HepG2 (cell line): Measurements from ENCODE around the gene AUTS2. TPM values are rescaled to one million over a fixed set of nuclear protein-coding genes. Genes with fewer than 3 reads are reported as not detected.

Source experiments
- ATAC-seq: fragments of 200-7000 bp; cut with Tn5 transposase; 3 replicates; pipeline ENCODE4 v1.9.1; 2020; ENCODE audit warnings: mild to moderate bottlenecking, moderate library complexity
- BruUV-seq: library from RNA; stranded (reverse); fragments of 400-500 nt; replicated peaks from 2 replicates; lab custom pipeline; 2021; lab: Mats Ljungman, UMichigan
- CTCF ChIA-PET: fragments of 300-600 bp; formaldehyde crosslinking; extraction: SDS; loops from one replicate; lab custom pipeline; 2021; ENCODE audit warnings: low total read pairs, inconsistent platforms, low intra/inter-chr PET ratio; lab: Yijun Ruan, JAX
- POLR2A ChIA-PET: fragments of 350-600 bp; sonication (Branson Sonifier 250); formaldehyde crosslinking; loops from one replicate; lab custom pipeline; 2020; ENCODE audit warnings: antibody characterized with exemption, inconsistent platforms; lab: Yijun Ruan, JAX
- DNase-seq: peaks from one replicate; pipeline ENCODE4 v3.0.0-alpha.2; 2015; ENCODE audit warnings: low spot score
- FAIRE-seq: peaks from 3 replicates; lab custom pipeline; 2011; peaks lifted over from hg19 to GRCh38; lab: Jason Lieb, UNC
- H2AFZ ChIP-seq: one replicate; pipeline ENCODE4 v1.6.1; 2011; ENCODE audit warnings: low read length, inconsistent platforms
- H3K27ac ChIP-seq: fragments of 300-600 bp; 3 replicates; pipeline ENCODE4 v1.8.0; 2011; ENCODE audit warnings: mixed run types, mild to moderate bottlenecking, mixed read lengths, low read length, inconsistent platforms; ENCODE audit not compliant: insufficient read depth; ENCODE audit errors: extremely low read length
- H3K27me3 ChIP-seq, 2 experiments: fragments of 200-600 bp in 1 of 2; 2 replicates in 1 of 2; 3 replicates in 1 of 2; pipeline versions ENCODE4 v1.6.0 to v1.8.0; 2011; ENCODE audit warnings: low read length in 2 of 2, mild to moderate bottlenecking in 2 of 2, moderate library complexity in 2 of 2, inconsistent platforms in 1 of 2; ENCODE audit not compliant: insufficient read depth in 2 of 2, control insufficient read depth in 1 of 2
- H3K36me3 ChIP-seq, 2 experiments: fragments of 200-600 bp in 1 of 2; replicated peaks in 1 of 2; 2 replicates in 1 of 2; 3 replicates in 1 of 2; pipeline versions ENCODE4 v1.5.1 to v1.8.0; 2011; ENCODE audit warnings: low read length in 2 of 2, inconsistent platforms in 1 of 2; ENCODE audit not compliant: insufficient read depth in 2 of 2, control insufficient read depth in 1 of 2
- H3K4me1 ChIP-seq: 2 replicates; pipeline ENCODE4 v1.5.1; 2012; ENCODE audit warnings: low read length, inconsistent platforms; ENCODE audit not compliant: insufficient read depth
- H3K4me2 ChIP-seq: 2 replicates; pipeline ENCODE4 v1.6.0; 2011; ENCODE audit warnings: low read depth, low read length, inconsistent platforms
- H3K4me3 ChIP-seq, 3 experiments: fragments of 200-600 bp in 1 of 3; sonication (generic), shearing (Covaris generic) in 1 of 3; replicated peaks in 1 of 3; 2 replicates each; pipeline ENCODE4 v1.5.1; 2011 to 2016; ENCODE audit warnings: low read length in 3 of 3, inconsistent platforms in 2 of 3, low read depth in 2 of 3, mild to moderate bottlenecking in 2 of 3, control low read depth in 1 of 3, mixed read lengths in 1 of 3; ENCODE audit not compliant: insufficient read depth in 1 of 3
- H3K79me2 ChIP-seq: one replicate; pipeline ENCODE4 v1.6.1; 2011; ENCODE audit warnings: low read length, inconsistent platforms; ENCODE audit not compliant: insufficient read depth
- H3K9ac ChIP-seq: 2 replicates; pipeline ENCODE4 v1.6.0; 2011; ENCODE audit warnings: mild to moderate bottlenecking, low read depth, low read length, inconsistent platforms; ENCODE audit not compliant: insufficient read depth
- H3K9me3 ChIP-seq: 2 replicates; pipeline ENCODE4 v1.5.1; 2012; ENCODE audit warnings: mild to moderate bottlenecking, low read length
- H4K20me1 ChIP-seq: 2 replicates; pipeline ENCODE4 v1.6.0; 2011; ENCODE audit warnings: inconsistent platforms, mild to moderate bottlenecking, low read length, moderate library complexity; ENCODE audit not compliant: insufficient read depth
- CAMTA2 ChIP-seq: sonication (generic); formaldehyde crosslinking; IDR thresholded peaks from 2 replicates; pipeline ENCODE4 v1.4.0; 2020; ENCODE audit warnings: mild to moderate bottlenecking, missing genetic modification reagents, borderline replicate concordance
- CEBPG ChIP-seq: IDR thresholded peaks from 2 replicates; pipeline ENCODE4 v1.6.1; 2016
- EED ChIP-seq: sonication (generic); formaldehyde crosslinking; IDR thresholded peaks from 2 replicates; pipeline ENCODE4 v1.5.0; 2020; ENCODE audit warnings: mild to moderate bottlenecking, missing genetic modification reagents
- EHMT2 ChIP-seq: fragments of 200-600 bp; sonication (generic); IDR thresholded peaks from 2 replicates; pipeline ENCODE4 v1.7.0; 2017; ENCODE audit warnings: antibody characterized with exemption, low read depth, low read length, borderline replicate concordance
- GTF2F1 ChIP-seq: fragments of 150-350 bp; IDR thresholded peaks from 2 replicates; pipeline ENCODE4 v1.6.1; 2014; ENCODE audit warnings: low read length
- JUN ChIP-seq: sonication (generic); formaldehyde crosslinking; IDR thresholded peaks from 2 replicates; pipeline ENCODE4 v1.4.0; 2020; ENCODE audit warnings: mild to moderate bottlenecking, missing genetic modification reagents
- NFE2L1 ChIP-seq: sonication (generic); formaldehyde crosslinking; IDR thresholded peaks from 2 replicates; pipeline ENCODE4 v1.4.0; 2020; ENCODE audit warnings: missing genetic modification reagents, mild to moderate bottlenecking, borderline replicate concordance
- NFKB2 ChIP-seq: sonication (generic); formaldehyde crosslinking; IDR thresholded peaks from 2 replicates; pipeline ENCODE4 v1.4.0; 2020; ENCODE audit warnings: missing genetic modification reagents, borderline replicate concordance
- PPARG ChIP-seq: conservative IDR thresholded peaks from 2 replicates; pipeline ENCODE4 v1.6.1; 2016; ENCODE audit warnings: missing biosample characterization, missing genetic modification reagents
- ZNF251 ChIP-seq: sonication (generic); formaldehyde crosslinking; IDR thresholded peaks from 2 replicates; pipeline ENCODE4 v1.9.0; 2021; ENCODE audit warnings: mild to moderate bottlenecking, missing genetic modification reagents
- ZNF432 ChIP-seq: sonication (generic); formaldehyde crosslinking; IDR thresholded peaks from 2 replicates; pipeline ENCODE4 v1.5.0; 2020; ENCODE audit warnings: missing genetic modification reagents, mild to moderate bottlenecking, borderline replicate concordance
- ZNF577 ChIP-seq: sonication (generic); formaldehyde crosslinking; IDR thresholded peaks from 2 replicates; pipeline ENCODE4 v1.4.0; 2020; ENCODE audit warnings: mild to moderate bottlenecking, low read depth, missing genetic modification reagents, borderline replicate concordance
- WGBS: methylation state at CpG from one replicate; pipeline ENCODE4 v1.1.6; 2017; ENCODE audit warnings: low lambda C conversion rate; 5-methylcytosine and 5-hydroxymethylcytosine counted together
- in situ Hi-C: cut with HindIII; loops from 2 replicates; pipeline ENCODE4 v1.10.0; 2017; ENCODE audit warnings: low pct_unique_long_range_greater_than_20kb; ENCODE audit not compliant: extremely low pct_ligation_motif_present
- intact Hi-C: fragments of 100-400 bp; cut with micrococcal nuclease; formaldehyde crosslinking; loops from one replicate; pipeline ENCODE4 v1.10.0; 2022; ENCODE audit not compliant: unreplicated experiment
- polyA plus RNA-seq, 8 experiments: library from polyadenylated mRNA; depleted of rRNA in 3 of 8; stranded (reverse) in 7 of 8; unstranded in 1 of 8; fragments of >200 nt; fragmentation: Illumina TruSeq in 4 of 8; extraction: Trizol in 4 of 8; gene quantifications; 2 replicates each; pipeline versions ENCODE4 v1.2.1 to v1.2.3, GENCODE V29; 2011 to 2016; ENCODE audit warnings: low read depth in 4 of 8, missing spikeins in 1 of 8, mixed read lengths in 1 of 8; ENCODE audit not compliant: insufficient read depth in 1 of 8
- total RNA-seq, 5 experiments: library from RNA; depleted of rRNA; stranded (reverse); fragments of >200 nt; fragmentation: Illumina TruSeq; extraction: Trizol; gene quantifications; 2 replicates each; pipeline ENCODE4 v1.2.3, GENCODE V29; 2016; ENCODE audit warnings: low read depth in 1 of 5
- TF ChIP-seq, protein P1 (sequence below): sonication (generic); formaldehyde crosslinking; IDR thresholded peaks from 2 replicates; pipeline ENCODE4 v1.8.1; 2023; ENCODE audit warnings: mild to moderate bottlenecking, missing genetic modification reagents
- TF ChIP-seq, protein P2 (sequence below): sonication (generic); formaldehyde crosslinking; IDR thresholded peaks from 2 replicates; pipeline ENCODE4 v1.4.0; 2020; ENCODE audit warnings: missing genetic modification reagents
- TF ChIP-seq, protein P3 (sequence below): sonication (generic); formaldehyde crosslinking; IDR thresholded peaks from 2 replicates; pipeline ENCODE4 v1.4.0; 2020; ENCODE audit warnings: missing genetic modification reagents

The AUTS2 gene
- total and polyA plus RNA-seq, 2 of the 13 experiments (the other 11 are each of a cell fraction or from before 2014, with no cell fraction given), result 0.38 TPM; not detected in 1

DNA sequence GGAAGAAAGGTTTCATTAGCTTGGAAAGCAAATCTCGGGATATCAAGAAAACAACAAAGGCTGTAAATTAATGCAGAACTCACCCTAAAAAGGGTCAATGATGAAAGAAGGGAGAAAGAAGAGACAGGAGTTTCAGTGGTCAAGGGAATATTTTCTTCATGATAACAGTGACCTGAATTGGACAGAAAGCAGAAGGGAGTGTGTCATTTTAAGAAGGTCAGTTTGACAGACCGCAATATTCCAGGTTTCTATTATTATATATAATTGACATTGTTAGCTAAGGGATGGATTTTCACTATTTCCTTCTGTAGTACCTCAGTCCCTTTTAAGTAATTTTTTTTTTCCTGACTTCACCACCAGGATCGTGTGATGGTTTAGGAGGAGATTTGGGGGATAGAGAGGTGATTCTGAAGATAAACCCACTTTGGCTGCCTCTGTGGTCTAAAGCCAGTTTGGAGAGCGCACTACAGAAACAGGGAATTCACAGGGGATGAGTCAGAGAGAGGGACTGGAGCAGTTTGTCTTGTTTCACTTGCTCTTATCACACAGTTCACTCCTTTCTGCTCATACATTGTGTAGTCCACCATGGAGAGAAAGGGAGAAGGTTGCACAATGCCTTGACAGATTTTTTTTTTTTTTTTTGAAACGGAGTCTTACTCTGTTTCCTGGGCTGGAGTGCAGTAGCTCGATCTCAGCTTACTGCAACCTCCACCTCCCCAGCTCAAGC lies 417.9 kb downstream of the AUTS2 start:
- H3K4me1 ChIP-seq, result no peaks in the 10 kb centered on the region
- WGBS, result 39% methylated on average over 4 of the region's 6 CpGs
- in situ Hi-C loops (no loop called here), intact Hi-C loops (no loop called here)
- H3K79me2 ChIP-seq, result no peaks in the 10 kb centered on the region
- TF ChIP-seq, protein P1, sequence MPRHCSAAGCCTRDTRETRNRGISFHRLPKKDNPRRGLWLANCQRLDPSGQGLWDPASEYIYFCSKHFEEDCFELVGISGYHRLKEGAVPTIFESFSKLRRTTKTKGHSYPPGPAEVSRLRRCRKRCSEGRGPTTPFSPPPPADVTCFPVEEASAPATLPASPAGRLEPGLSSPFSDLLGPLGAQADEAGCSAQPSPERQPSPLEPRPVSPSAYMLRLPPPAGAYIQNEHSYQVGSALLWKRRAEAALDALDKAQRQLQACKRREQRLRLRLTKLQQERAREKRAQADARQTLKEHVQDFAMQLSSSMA (CRISPR knock-in tag), result no peak
- TF ChIP-seq CAMTA2 (CRISPR knock-in tag), result no peak
- no peak for TF ChIP-seq EED (CRISPR knock-in tag)
- no peak for TF ChIP-seq JUN
- TF ChIP-seq GTF2F1, result no peak
- TF ChIP-seq, protein P2, sequence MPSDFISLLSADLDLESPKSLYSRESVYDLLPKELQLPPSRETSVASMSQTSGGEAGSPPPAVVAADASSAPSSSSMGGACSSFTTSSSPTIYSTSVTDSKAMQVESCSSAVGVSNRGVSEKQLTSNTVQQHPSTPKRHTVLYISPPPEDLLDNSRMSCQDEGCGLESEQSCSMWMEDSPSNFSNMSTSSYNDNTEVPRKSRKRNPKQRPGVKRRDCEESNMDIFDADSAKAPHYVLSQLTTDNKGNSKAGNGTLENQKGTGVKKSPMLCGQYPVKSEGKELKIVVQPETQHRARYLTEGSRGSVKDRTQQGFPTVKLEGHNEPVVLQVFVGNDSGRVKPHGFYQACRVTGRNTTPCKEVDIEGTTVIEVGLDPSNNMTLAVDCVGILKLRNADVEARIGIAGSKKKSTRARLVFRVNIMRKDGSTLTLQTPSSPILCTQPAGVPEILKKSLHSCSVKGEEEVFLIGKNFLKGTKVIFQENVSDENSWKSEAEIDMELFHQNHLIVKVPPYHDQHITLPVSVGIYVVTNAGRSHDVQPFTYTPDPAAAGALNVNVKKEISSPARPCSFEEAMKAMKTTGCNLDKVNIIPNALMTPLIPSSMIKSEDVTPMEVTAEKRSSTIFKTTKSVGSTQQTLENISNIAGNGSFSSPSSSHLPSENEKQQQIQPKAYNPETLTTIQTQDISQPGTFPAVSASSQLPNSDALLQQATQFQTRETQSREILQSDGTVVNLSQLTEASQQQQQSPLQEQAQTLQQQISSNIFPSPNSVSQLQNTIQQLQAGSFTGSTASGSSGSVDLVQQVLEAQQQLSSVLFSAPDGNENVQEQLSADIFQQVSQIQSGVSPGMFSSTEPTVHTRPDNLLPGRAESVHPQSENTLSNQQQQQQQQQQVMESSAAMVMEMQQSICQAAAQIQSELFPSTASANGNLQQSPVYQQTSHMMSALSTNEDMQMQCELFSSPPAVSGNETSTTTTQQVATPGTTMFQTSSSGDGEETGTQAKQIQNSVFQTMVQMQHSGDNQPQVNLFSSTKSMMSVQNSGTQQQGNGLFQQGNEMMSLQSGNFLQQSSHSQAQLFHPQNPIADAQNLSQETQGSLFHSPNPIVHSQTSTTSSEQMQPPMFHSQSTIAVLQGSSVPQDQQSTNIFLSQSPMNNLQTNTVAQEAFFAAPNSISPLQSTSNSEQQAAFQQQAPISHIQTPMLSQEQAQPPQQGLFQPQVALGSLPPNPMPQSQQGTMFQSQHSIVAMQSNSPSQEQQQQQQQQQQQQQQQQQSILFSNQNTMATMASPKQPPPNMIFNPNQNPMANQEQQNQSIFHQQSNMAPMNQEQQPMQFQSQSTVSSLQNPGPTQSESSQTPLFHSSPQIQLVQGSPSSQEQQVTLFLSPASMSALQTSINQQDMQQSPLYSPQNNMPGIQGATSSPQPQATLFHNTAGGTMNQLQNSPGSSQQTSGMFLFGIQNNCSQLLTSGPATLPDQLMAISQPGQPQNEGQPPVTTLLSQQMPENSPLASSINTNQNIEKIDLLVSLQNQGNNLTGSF, result no peak
- TF ChIP-seq NFKB2 (CRISPR knock-in tag), result no peak
- no peak for TF ChIP-seq NFE2L1 (CRISPR knock-in tag)
- TF ChIP-seq ZNF432 (CRISPR knock-in tag), result no peak
- no peak for TF ChIP-seq EHMT2
- no peak for TF ChIP-seq PPARG (CRISPR knock-in tag)
- no peak for TF ChIP-seq CEBPG (CRISPR knock-in tag)
- TF ChIP-seq, protein P3, sequence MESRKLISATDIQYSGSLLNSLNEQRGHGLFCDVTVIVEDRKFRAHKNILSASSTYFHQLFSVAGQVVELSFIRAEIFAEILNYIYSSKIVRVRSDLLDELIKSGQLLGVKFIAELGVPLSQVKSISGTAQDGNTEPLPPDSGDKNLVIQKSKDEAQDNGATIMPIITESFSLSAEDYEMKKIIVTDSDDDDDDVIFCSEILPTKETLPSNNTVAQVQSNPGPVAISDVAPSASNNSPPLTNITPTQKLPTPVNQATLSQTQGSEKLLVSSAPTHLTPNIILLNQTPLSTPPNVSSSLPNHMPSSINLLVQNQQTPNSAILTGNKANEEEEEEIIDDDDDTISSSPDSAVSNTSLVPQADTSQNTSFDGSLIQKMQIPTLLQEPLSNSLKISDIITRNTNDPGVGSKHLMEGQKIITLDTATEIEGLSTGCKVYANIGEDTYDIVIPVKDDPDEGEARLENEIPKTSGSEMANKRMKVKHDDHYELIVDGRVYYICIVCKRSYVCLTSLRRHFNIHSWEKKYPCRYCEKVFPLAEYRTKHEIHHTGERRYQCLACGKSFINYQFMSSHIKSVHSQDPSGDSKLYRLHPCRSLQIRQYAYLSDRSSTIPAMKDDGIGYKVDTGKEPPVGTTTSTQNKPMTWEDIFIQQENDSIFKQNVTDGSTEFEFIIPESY (CRISPR knock-in tag), result no peak
- no peak for TF ChIP-seq ZNF251 (CRISPR knock-in tag)
- TF ChIP-seq ZNF577, result no peak
- H3K4me2 ChIP-seq, result no peak overlapping the region
- CTCF ChIA-PET, result no interaction called here
- no peak overlapping the region for H2AFZ ChIP-seq
- H3K27me3 ChIP-seq, result no peaks in the 10 kb centered on the region
- H3K36me3 ChIP-seq, result no peaks in the 10 kb centered on the region
- no peak for ATAC-seq
- H3K4me3 ChIP-seq, result no peak overlapping the region
- POLR2A ChIA-PET, result no interaction called here
- H3K27ac ChIP-seq, result no peak overlapping the region
- H3K9me3 ChIP-seq, result no peaks in the 10 kb centered on the region
- FAIRE-seq, result no peak
- no peaks in the 10 kb centered on the region for H4K20me1 ChIP-seq
- no TSS peak for BruUV-seq
- no peak for DNase-seq
- no peak overlapping the region for H3K9ac ChIP-seq
